H54 (cell line): ENCODE results near the gene KLHL1.

Experiments used
- DNase-seq: peaks from one replicate; pipeline ENCODE4 v3.0.0; 2011; ENCODE audit warnings: low spot score, mixed read lengths; ENCODE audit not compliant: insufficient read length
- FAIRE-seq: peaks from 3 replicates; lab custom pipeline; 2011; peaks lifted over from hg19 to GRCh38; lab: Jason Lieb, UNC
- POLR2A ChIP-seq: IDR thresholded peaks from 2 replicates; pipeline ENCODE4 v1.6.1; 2011; ENCODE audit warnings: low read depth, mild to moderate bottlenecking, low read length

KLHL1 gene

DNA sequence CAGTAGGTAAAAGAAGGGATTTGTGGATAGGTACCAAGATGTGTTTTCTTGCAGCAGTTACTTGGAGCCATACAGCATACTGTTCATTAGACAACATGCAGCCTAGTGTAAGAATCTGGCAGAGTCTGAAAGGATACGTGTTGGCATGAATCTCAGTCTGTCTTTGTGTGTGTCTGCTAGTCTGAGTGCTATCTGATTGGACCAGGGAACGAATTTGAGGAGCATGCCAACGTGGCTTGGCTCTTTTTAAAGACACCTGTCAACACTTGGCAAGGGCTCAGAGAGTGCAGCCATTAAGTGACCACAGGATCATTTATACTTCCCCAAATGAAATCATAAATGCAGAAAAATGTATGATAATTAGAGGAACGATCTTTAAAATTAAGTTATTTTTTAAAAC is 28.2 kb downstream of the KLHL1 start:
- no peak for DNase-seq
- no peak for TF ChIP-seq POLR2A
- FAIRE-seq = no peak

DNA sequence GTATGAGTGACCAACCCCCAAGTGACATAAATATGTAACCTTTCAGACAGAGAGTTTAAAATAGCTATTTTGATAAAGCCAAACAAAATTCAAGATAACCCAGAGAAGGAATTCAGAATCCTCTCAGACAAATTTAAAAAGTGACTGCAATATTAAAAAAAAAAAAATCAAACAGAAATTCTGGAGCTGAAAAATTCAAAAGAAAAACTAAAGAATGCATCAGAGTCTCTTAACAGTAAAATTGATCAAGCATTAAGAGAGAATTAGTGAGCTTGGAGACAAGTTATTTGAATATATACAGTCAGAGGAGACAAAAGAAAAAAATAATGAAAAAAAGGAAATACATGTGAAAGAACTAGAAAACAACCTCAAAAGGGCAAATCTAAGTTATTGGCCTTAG is 53.7 kb downstream of the KLHL1 start:
- DNase-seq = no peak
- FAIRE-seq = no peak
- TF ChIP-seq POLR2A = no peak

DNA sequence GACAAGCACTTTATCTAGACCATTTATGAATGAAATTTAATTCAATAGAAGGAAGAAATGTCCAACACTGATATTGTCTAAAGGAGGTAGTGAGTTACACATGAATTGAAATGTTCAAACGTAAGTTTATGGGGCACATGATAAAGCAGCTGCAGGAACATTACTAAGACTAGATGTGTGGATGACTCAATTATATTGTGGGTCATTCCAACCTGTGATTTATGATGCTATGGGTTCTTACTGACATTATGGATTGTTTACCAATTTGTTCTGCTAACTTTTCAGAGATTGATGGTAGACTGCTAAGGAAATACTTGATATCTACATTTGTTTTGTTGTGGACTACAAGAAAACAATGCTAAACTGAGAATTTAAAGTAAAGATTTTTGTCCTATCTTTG is 56.7 kb downstream of the KLHL1 start:
- DNase-seq = no peak
- TF ChIP-seq POLR2A = no peak
- no peak for FAIRE-seq

GRCh38 chr13:70043685-70044084 is 64.6 kb downstream of the KLHL1 start:
- FAIRE-seq = no peak
- TF ChIP-seq POLR2A = no peak

GRCh38 chr13:70042193-70042592 is 66.1 kb downstream of the KLHL1 start:
- no peak for FAIRE-seq
- TF ChIP-seq POLR2A = no peak

More at GRCh38 chr13:70043685-70044084, 64.6 kb downstream of the KLHL1 start:
- DNase-seq = no peak

DNA sequence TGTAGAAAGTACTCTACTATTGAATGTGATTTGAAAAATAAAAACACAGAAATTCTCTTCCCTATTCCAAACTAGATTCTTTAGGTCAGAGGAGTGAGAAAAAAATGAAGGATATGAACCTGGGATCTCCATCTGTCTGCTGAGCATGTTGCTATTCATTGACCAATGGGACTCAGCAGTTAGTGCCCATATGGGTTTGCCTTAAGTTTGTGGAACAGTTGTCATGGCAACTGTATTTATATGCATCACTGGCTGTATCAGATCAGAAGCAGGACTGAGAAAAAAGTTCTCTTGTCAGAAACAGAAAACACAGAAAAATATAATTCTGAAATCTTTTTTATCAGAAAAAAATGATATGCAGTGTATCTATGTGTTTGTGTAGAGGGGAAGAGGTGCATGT is 74.0 kb downstream of the KLHL1 start:
- FAIRE-seq = no peak
- DNase-seq = no peak
- no peak for TF ChIP-seq POLR2A

More at GRCh38 chr13:70042193-70042592, 66.1 kb downstream of the KLHL1 start:
- no peak for DNase-seq

DNA sequence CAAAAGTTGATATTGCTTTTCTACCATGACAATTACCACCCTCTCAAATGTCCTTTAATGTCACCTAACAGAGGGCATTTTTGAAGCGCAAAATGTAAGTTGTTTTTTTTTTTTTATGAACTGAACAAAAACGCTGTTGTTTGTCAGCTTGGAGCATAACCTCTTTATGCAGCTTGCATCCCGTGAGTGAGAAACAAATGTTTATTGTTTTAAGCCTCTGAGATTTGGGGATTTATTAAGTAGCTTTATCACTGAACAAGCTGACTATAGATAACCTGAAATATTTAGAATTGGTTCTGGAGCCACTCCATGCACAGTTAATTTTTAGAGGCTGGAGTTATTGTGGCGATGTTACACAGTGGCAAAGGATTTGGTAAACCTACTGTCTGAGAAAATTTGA is 80.7 kb downstream of the KLHL1 start:
- no peak for FAIRE-seq
- DNase-seq = no peak
- no peak for TF ChIP-seq POLR2A

- no peak for FAIRE-seq
These were observed 84.7 kb downstream of the KLHL1 start for GRCh38 chr13:70023516-70023915.

GRCh38 chr13:70022646-70023045 is 85.6 kb downstream of the KLHL1 start:
- DNase-seq (no peak), FAIRE-seq (no peak)
- TF ChIP-seq POLR2A = no peak

More at GRCh38 chr13:70023516-70023915, 84.7 kb downstream of the KLHL1 start:
- TF ChIP-seq POLR2A = no peak
- DNase-seq = no peak

DNA sequence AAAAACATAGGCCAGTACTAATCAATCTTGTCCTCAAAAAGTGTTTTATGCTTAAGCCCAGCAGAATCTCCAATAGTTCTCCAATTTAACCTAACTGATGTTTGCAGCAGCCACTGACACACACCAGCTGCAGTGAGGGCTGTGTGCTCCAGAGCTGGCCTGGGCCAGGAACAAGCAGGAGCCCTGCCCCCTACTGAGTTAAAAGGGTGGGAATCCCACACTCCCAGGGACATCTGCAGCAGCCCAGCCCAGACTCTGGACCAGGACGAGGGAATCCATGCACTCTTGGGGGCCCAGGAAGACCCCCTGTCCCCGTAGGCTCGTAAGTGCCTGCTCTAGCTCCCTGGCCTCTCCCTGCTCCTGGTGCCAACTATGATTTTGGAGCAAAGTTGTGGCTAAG is 92.1 kb downstream of the KLHL1 start:
- no peak for FAIRE-seq
- no peak for DNase-seq
- no peak for TF ChIP-seq POLR2A

DNA sequence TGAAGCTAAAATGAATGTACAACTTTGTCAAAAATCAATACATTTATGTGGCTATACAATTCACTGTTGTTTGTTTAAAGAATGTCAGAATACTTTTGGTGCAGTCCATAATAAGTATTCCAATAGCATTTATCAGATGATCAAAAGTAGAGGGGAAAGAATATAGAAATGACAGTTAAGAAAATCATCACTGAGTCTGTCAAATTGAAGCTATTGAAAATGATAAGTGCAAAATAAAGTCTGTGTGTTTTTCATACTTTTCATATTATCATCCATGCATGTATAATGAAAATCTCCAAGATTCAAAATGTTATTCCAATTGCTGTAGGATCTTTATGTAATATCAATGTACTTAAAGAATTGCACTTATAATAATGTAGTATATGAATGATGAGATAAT is 93.9 kb downstream of the KLHL1 start:
- DNase-seq (no peak), FAIRE-seq (no peak)
- no peak for TF ChIP-seq POLR2A

DNA sequence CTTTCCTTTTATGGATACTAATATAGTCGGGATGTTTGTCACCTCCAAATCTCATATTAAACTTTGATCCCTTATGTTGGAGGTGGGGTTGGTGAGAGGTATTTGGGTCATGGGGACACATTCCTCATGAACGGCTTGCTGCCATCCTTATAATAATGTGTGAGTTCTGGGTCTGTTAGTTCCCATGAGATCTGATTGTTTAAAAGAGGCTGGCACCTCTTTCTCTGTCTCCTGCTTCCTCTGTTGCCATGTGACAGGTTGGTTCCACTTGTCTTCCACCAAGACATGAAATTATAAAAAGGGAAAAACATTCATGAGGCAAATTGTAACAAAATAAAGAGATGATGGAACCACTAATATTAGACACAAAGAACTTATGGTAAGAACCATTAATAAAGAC is 108.4 kb downstream of the KLHL1 start:
- DNase-seq (no peak), FAIRE-seq (no peak)

GRCh38 chr13:69997061-69997460 is 111.2 kb downstream of the KLHL1 start:
- DNase-seq = no peak
- no peak for TF ChIP-seq POLR2A
- no peak for FAIRE-seq

More for the DNA sequence above, 108.4 kb downstream of the KLHL1 start:
- no peak for TF ChIP-seq POLR2A

DNA sequence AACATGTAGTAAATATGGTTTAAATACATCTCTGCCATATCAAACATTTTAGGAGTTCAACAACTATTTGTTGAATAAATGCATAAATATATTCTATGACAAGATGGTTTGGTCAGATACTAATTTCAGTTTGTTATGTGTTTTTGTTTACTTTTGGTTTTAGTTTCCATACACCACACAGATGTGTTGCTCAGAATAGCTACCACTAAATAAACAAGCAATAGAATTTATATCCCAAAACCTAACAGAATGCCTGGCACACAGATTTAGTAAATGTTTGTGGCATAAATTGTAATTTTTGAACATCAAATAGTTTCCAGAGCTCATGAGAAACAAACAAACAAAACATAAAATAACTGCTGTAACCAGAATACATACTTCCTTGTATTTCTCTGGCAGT is 127.5 kb downstream of the KLHL1 start:
- DNase-seq (no peak), FAIRE-seq (no peak)
- TF ChIP-seq POLR2A = no peak

DNA sequence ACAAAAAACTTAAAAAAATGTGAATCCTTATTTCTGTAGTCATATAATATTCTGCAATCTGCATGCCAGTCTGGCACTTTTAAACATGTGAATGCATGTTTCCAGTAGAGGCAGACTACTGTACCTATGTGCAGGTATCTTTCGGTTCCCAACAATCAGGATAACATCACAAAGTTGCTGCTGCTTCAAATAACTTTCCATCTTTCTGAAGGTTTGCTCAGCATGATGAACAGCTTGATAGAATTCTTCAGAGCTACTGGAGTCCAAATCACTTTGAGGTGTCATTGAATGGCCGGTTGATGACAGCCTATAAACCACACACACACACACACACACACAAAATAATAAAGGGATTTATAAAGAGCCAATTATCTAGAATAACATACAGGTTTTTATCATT is 132.8 kb downstream of the KLHL1 start:
- DNase-seq (no peak), FAIRE-seq (no peak)
- no peak for TF ChIP-seq POLR2A

- no peak for TF ChIP-seq POLR2A
- peak; percentile 4 for DNase-seq
- FAIRE-seq = no peak
These were observed 137.7 kb downstream of the KLHL1 start for GRCh38 chr13:69970520-69970919.
